Vagina (tissue), 2 donors: ENCODE data around the gene AQP6. TPM values are rescaled to one million over a fixed set of nuclear protein-coding genes. Genes with fewer than 3 reads are reported as not detected.

ENCODE experiments used
- DNase-seq, 2 donors: peaks; one replicate each; pipeline ENCODE4 v3.0.0-alpha.2; 2017; ENCODE audit errors: extremely low spot score in 2 of 2
- H3K27ac ChIP-seq: fragments of 200-600 bp; sonication (generic); one replicate; pipeline ENCODE4 v1.5.1; 2019
- H3K27me3 ChIP-seq: fragments of 200-600 bp; sonication (generic); one replicate; pipeline ENCODE4 v1.5.1; 2019
- H3K36me3 ChIP-seq, 2 donors: fragments of 200-600 bp; sonication (generic); one replicate each; pipeline ENCODE4 v1.5.1; 2017 to 2019
- H3K4me1 ChIP-seq: fragments of 200-600 bp; sonication (generic); one replicate; pipeline ENCODE4 v1.5.1; 2019
- H3K4me3 ChIP-seq, 2 donors: fragments of 200-600 bp; sonication (generic); 1 replicate in 1 of 2; 2 replicates in 1 of 2; pipeline ENCODE4 v1.5.1; 2016 to 2019
- H3K9me3 ChIP-seq: fragments of 200-600 bp; sonication (generic); one replicate; pipeline ENCODE4 v1.5.1; 2019
- CTCF ChIP-seq, 3 experiments: fragments of 450-650 bp in 2 of 3; fragments of 200-600 bp in 1 of 3; sonication (generic) in 1 of 3; IDR thresholded peaks; one replicate each; pipeline ENCODE4 v1.5.1; 2017 to 2019; ENCODE audit warnings: antibody characterized with exemption in 3 of 3, mild to moderate bottlenecking in 2 of 3, moderate library complexity in 2 of 3
- POLR2A ChIP-seq, 2 donors: fragments of 450-650 bp; IDR thresholded peaks; one replicate each; pipeline ENCODE4 v1.6.1; 2017; ENCODE audit warnings: antibody characterized with exemption in 2 of 2, mild to moderate bottlenecking in 2 of 2, moderate library complexity in 2 of 2
- POLR2AphosphoS5 ChIP-seq, 2 donors: sonication (generic); formaldehyde crosslinking; IDR thresholded peaks; one replicate each; pipeline ENCODE4 v1.9.0; 2017; ENCODE audit warnings: antibody characterized with exemption in 2 of 2, mild to moderate bottlenecking in 2 of 2, low read depth in 1 of 2; ENCODE audit not compliant: insufficient read depth in 1 of 2
- intact Hi-C: fragments of 100-400 bp; cut with DNase I; formaldehyde crosslinking; loops from one replicate; pipeline ENCODE4 v1.15.1; 2023
- total RNA-seq: library from RNA; depleted of rRNA; stranded (reverse); fragments of >200 nt; gene quantifications from one replicate; pipeline ENCODE4 v1.2.3, GENCODE V29; 2016

The AQP6 gene
- total RNA-seq, 1 donor from 2014 or later = not detected

GRCh38 chr12:49942512-49942893, 30.2 kb upstream of the AQP6 start:
- Histone ChIP-seq H3K4me3 (no peak overlapping the region), H3K27ac (no peak overlapping the region), H3K9me3 (no peaks in the 10 kb centered on the region), H3K27me3 (no peaks in the 10 kb centered on the region), H3K36me3 (no peaks in the 10 kb centered on the region), H3K4me1 (peaks cover 16% of the 10 kb centered on the region)
- no peak for TF ChIP-seq POLR2A (IDR thresholded peaks at IDR 0.05)
- intact Hi-C loops = no loop called here
- no peak for DNase-seq

GRCh38 chr12:49942921-49943624, 29.7 kb upstream of the AQP6 start:
- Histone ChIP-seq H3K27ac (no peak overlapping the region), H3K36me3 (no peaks in the 10 kb centered on the region), H3K4me1 (peaks cover 16% of the 10 kb centered on the region), H3K4me3 (no peak overlapping the region), H3K9me3 (no peaks in the 10 kb centered on the region), H3K27me3 (no peaks in the 10 kb centered on the region)
- intact Hi-C loops = no loop called here
- no peak for TF ChIP-seq POLR2A (IDR thresholded peaks at IDR 0.05)
- DNase-seq = no peak

GRCh38 chr12:49943625-49943960, 29.2 kb upstream of the AQP6 start:
- intact Hi-C loops = no loop called here
- TF ChIP-seq POLR2AphosphoS5 (IDR thresholded peaks at IDR 0.05; ENCODE audit: insufficient read depth in 1 of 2, low read depth in 1 of 2) (no peak), POLR2A (IDR thresholded peaks at IDR 0.05) (no peak), CTCF (IDR thresholded peaks at IDR 0.05) (no peak)
- H3K36me3 ChIP-seq = no peaks in the 10 kb centered on the region
- no peaks in the 10 kb centered on the region for H3K27me3 ChIP-seq
- H3K9me3 ChIP-seq = no peaks in the 10 kb centered on the region
- no peak overlapping the region for H3K27ac ChIP-seq
- no peak for DNase-seq
- no peak overlapping the region for H3K4me3 ChIP-seq
- H3K4me1 ChIP-seq = peaks cover 16% of the 10 kb centered on the region

- TF ChIP-seq POLR2A (IDR thresholded peaks at IDR 0.05) = no peak
- TF ChIP-seq CTCF (IDR thresholded peaks at IDR 0.05) = no peak
- no peak for TF ChIP-seq POLR2AphosphoS5 (IDR thresholded peaks at IDR 0.05; ENCODE audit: insufficient read depth in 1 of 2, low read depth in 1 of 2)
- no peaks in the 10 kb centered on the region for H3K9me3 ChIP-seq
Observed at GRCh38 chr12:49944046-49944445, 28.7 kb upstream of the AQP6 start.

GRCh38 chr12:49944718-49945117, 28.0 kb upstream of the AQP6 start:
- Histone ChIP-seq H3K27me3 (no peaks in the 10 kb centered on the region), H3K9me3 (no peaks in the 10 kb centered on the region), H3K36me3 (no peaks in the 10 kb centered on the region), H3K4me1 (peaks cover 16% of the 10 kb centered on the region), H3K4me3 (no peak overlapping the region), H3K27ac (peak overlapping the region; percentile 66)
- TF ChIP-seq POLR2A (IDR thresholded peaks at IDR 0.05) = no peak
- TF ChIP-seq POLR2AphosphoS5 (IDR thresholded peaks at IDR 0.05; ENCODE audit: insufficient read depth in 1 of 2, low read depth in 1 of 2) = no peak
- no peak for TF ChIP-seq CTCF (IDR thresholded peaks at IDR 0.05)
- intact Hi-C loops = no loop called here
- no peak for DNase-seq

More at GRCh38 chr12:49944046-49944445, 28.7 kb upstream of the AQP6 start:
- Histone ChIP-seq H3K36me3 (no peaks in the 10 kb centered on the region), H3K27ac (no peak overlapping the region), H3K27me3 (no peaks in the 10 kb centered on the region), H3K4me3 (no peak overlapping the region), H3K4me1 (peaks cover 16% of the 10 kb centered on the region)
- DNase-seq = no peak
- intact Hi-C loops = no loop called here

- no peak for DNase-seq
- TF ChIP-seq POLR2A (IDR thresholded peaks at IDR 0.05) (no peak), POLR2AphosphoS5 (IDR thresholded peaks at IDR 0.05; ENCODE audit: insufficient read depth in 1 of 2, low read depth in 1 of 2) (peak; percentile 57 to 60), CTCF (IDR thresholded peaks at IDR 0.05) (peak; percentile 62 to 65 (median 63))
- peak overlapping the region; percentile 66 for H3K27ac ChIP-seq
- H3K4me3 ChIP-seq = peak overlapping the region; percentile 18 to 29
- peaks cover 16% of the 10 kb centered on the region for H3K4me1 ChIP-seq
- intact Hi-C loops = no loop called here
- no peaks in the 10 kb centered on the region for H3K36me3 ChIP-seq
- H3K9me3 ChIP-seq = no peaks in the 10 kb centered on the region
- no peaks in the 10 kb centered on the region for H3K27me3 ChIP-seq
Observed at GRCh38 chr12:49945394-49946080, 27.2 kb upstream of the AQP6 start.
